ENCODE data around the gene NRAP.
"Not testable (repeated sequence)": the region's sequence is repeated elsewhere in the genome, so short reads cannot be mapped to it uniquely, and the experiment has no call there.

NRAP gene

GRCh38 chr10:113681533-113682470 is 18.0 kb upstream of the NRAP start:
- peak; percentile 49 for DNase-seq

- peak; percentile 40 for DNase-seq
Observed at GRCh38 chr10:113680190-113681111, 16.6 kb upstream of the NRAP start.

- DNase-seq: peak; percentile 85
Observed at GRCh38 chr10:113679463-113680189, 15.8 kb upstream of the NRAP start, which contains the start of gene CASP7. Gene CASP7, plus strand, starts transcription at chr10:113679912. Its CDS starts 17,582 bp downstream, at chr10:113697494.

- DNase-seq: no peak
Observed at GRCh38 chr10:113666682-113667252, 2.9 kb upstream of the NRAP start.

GRCh38 chr10:113665806-113666354 is 2.0 kb upstream of the NRAP start:
- DNase-seq: no peak

GRCh38 chr10:113665352-113665751 is 1.5 kb upstream of the NRAP start:
- DNase-seq: no peak

- no peak for DNase-seq
Observed at GRCh38 chr10:113663142-113663541, 699 bp downstream of the NRAP start.

GRCh38 chr10:113661332-113661731 is 2.5 kb downstream of the NRAP start:
- DNase-seq: no peak

GRCh38 chr10:113657544-113657943 is 6.3 kb downstream of the NRAP start:
- DNase-seq: no peak

GRCh38 chr10:113656896-113657295 is 6.9 kb downstream of the NRAP start:
- DNase-seq: no peak

- not testable (repeated sequence) for DNase-seq
Observed at GRCh38 chr10:113652456-113652855, 11.4 kb downstream of the NRAP start.

GRCh38 chr10:113651898-113652297 is 11.9 kb downstream of the NRAP start:
- DNase-seq: no peak

- DNase-seq: no peak
Observed at GRCh38 chr10:113651021-113651420, 12.8 kb downstream of the NRAP start.

GRCh38 chr10:113650172-113650571 is 13.7 kb downstream of the NRAP start:
- no peak for DNase-seq

GRCh38 chr10:113648478-113648877 is 15.4 kb downstream of the NRAP start:
- DNase-seq: no peak

- no peak for DNase-seq
Observed at GRCh38 chr10:113647812-113648211, 16.0 kb downstream of the NRAP start.

- no peak for DNase-seq
Observed at GRCh38 chr10:113646336-113647201, 17.3 kb downstream of the NRAP start.

GRCh38 chr10:113644185-113645120 is 19.4 kb downstream of the NRAP start:
- no peak for DNase-seq

- DNase-seq: no peak
Observed at GRCh38 chr10:113643183-113643582, 20.7 kb downstream of the NRAP start.

- no peak for DNase-seq
Observed at GRCh38 chr10:113641702-113642101, 22.1 kb downstream of the NRAP start.
